Medulla oblongata (tissue), 1 donor: ENCODE measurements around the gene U2AF2.
"Not testable (repeated sequence)": the region's sequence is repeated elsewhere in the genome, so short reads cannot be mapped to it uniquely, and the experiment has no call there.

Experiments
- DNase-seq: peaks from one replicate; pipeline ENCODE4 v3.0.0-alpha.2; 2015; ENCODE audit errors: extremely low spot score

Gene U2AF2

DNA sequence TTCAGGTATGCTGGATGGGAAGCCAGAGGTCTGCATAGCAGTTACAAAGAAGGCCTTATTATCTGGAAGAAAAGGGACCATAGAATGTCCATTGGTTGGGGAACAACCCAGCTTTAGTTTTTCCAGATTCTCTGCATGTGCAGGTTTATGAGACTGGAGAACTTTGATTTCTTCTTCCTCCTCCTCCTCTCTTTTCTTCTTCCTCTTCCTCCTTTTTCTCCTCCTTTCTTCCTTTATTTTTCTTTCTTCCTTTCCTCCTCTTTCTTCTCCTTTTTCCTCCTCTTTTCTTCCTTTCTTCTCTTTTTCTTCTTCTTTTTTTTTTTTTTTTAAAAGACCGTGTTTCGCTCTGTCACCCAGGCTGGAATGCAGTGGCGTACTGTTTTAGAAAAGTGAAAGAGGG is 51.1 kb downstream of the U2AF2 start:
- no peak for DNase-seq

DNA sequence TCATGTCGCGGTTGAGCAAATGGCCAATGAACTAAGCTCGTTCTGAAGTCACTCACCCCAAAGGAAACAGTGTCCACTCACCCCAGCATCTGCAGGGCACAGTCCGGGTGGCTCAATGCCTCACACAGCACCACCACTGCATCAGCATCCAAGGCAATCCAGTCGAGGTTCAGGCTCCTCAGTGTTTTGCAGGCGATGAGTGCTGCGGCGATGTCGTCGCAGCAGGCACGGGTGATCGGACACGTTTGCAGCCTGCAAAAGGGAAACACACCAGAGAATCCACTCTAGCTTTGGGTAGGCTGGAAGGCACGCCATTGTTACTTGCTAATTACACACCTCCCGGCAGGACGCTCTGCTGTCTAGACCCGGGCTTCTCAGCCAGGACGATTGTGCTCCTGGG is 56.9 kb downstream of the U2AF2 start:
- DNase-seq: no peak

DNA sequence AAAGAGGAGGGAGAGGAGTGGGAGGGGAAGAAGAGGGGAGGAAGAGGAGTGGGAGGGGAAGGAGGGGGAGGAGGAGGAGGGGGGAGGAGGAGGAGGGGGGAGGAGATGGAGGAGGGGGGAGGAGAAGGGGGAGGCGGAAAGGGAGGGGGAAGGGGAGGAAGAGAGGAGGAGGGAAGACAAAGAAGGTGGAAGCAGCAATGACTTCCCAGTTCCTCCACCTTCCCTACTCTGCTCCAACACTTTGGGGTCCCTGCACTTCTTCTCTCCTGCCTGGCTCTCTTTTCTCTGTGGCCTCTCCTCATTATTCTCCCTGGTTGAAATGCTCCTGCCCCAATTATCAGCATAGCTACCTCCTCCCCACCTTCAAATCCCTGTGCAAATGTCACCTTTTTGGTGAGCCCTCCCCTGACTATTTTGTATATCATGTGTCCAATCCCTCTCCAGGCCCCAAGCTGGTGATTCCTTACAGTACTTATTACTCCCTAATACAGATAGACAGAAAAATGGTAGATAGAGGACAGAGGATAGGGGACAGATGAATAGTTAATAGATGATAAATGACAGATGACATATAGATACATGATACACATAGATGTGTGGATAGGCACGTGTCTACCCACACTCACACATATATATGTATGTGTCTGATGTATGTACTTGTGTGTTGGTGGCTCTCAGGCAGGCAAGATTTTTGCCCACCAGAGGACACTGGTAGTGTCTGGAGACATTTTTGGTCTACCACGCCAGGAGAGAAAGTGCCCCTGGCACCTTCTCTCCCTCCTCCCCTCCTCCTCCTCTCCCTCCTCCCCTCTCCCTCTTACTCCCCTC is 58.2 kb downstream of the U2AF2 start:
- DNase-seq: no peak

DNA sequence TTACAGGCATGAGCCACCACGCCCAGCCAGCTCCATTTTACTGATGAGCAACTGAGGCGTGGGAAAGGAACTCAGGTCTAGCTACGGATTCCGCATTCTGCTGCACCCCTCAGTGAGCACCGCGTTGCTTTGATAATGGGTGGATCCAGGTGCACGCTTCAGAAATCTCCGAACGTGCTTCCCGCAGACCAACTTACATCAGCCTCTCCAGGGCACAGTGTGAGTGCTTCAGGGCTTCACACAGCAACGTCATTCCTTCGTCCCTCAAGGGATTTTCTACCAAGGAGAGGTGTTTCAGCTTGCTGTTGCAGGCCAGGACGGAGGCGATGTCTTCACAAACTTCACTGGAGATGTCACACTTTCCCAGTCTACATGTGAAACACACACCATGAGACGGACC is 61.7 kb downstream of the U2AF2 start:
- DNase-seq: no peak

DNA sequence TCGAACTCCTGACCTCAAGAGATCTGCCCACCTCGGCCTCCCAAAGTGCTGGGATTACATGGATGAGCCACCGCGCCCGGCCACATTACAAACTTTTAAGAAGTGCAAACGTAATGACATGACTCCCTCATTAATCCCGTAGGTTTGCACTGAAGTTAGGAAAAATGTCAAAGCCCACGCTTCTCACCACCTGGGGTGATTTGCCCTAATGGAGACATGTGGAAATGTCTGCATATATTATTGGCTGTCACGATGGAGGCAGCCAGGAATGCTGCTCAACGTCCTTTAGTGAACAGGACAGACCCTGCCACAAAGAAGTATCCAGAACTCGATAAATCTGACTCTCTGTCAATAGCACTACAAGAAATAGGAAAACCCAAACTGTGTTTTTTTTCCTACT is 62.4 kb downstream of the U2AF2 start:
- no peak for DNase-seq

DNA sequence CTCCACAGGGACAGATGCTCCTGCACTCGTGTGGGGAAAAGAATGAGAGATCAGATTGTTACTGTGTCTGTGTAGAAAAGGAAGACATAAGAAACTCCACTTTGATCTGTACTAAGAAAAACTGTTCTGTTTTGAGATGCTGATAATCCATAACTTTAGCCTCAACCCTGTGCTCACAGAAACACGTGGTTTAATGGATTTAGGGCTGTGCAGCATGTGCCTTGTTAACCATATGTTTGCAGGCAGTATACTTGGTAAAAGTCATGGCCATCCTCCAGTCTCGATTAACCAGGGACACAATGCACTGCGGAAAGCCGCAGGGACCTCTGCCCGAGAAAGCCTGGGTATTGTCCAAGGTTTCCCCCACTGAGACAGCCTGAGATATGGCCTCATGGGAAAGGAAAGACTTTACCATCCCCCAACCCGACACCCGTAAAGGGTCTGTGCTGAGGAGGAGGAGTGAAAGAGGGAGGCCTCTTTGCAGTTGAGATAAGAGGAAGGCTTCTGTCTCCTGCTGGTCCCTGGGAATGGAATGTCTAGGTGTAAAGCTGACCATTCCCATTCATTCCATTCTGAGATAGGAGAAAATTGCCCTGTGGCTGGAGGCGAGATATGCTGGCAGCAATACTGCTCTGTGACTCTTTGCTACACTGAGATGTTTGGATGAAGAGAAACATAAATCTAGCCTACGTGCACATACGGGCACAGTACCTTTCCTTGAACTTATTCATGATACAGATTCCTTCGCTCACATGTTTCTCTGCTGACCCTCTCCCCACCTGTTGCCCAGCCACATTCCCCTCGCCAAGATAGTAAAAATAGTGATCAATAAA is 63.3 kb downstream of the U2AF2 start:
- not testable (repeated sequence) for DNase-seq

DNA sequence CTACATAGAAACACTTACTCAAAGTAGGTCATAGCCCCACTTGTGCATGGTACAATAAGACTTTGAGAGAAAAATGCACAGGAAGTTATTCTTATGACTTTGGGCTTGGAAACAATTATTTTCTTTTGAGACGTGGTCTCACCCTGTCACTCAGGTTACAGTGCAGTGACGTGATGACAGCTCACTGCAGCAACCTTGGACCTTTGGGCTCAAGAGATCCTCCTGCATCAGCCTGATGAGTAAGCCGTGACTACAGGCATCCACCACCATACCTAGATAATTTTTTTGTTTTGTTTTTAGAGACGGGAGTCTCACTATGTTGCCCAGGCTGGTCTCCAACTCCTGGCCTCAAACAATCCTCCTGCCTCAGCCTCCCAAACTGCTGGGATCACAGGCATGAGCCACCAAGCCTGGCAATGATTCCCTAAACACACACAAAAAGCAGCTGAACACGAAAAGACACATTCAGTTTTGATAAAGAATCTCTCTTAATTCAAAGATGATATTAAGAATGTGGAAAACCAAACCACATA is 65.4 kb downstream of the U2AF2 start:
- DNase-seq: no peak

DNA sequence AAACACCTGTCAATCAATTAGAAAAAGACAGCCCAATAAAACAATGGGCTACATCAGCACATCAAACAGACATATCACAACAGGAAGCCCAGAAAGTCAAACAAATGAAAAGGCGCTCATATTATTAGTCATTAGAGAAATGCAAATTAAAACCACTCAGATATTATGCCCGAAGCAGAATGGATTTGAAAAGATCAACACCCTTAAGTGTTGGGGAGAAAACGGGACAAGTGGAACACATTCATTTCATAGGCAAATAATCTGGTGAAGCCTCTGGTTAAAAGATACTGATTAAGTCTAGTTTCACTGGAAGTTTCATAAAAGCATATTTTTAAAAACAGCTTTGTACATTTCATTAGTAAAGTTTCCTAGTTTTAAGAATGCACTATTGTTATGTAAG is 66.0 kb downstream of the U2AF2 start:
- no peak for DNase-seq

DNA sequence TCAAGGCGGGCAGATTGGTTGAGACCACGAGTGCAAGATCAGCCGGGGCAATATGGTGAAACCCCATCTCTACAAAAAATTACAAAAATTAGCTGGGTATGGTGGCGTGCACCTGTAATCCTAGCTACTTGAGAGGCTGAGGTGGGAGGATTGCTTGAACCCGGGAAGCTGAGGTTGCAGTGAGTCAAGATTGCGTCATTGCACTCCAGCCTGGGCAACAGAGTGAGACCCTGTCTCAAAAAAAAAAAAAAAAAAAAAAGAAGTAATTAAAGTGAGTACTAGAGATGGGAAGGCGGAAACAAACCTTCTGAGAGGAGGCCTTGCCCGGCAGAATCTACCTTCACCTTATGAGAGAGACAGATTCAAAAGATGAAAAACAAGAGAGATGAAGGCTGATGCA is 68.7 kb downstream of the U2AF2 start:
- no peak for DNase-seq
